ENCODE results near the gene UNC119. TPM values are rescaled to one million over a fixed set of nuclear protein-coding genes. Genes with fewer than 3 reads are reported as not detected.

UNC119 gene
- total and polyA plus RNA-seq, 9 donors: 14.4 to 27.3 (median 19.3) TPM

- H3K27ac ChIP-seq: no peak overlapping the region
- no peak for DNase-seq
- H3K27me3 ChIP-seq: no peaks in the 10 kb centered on the region
- 61 to 79% (median 68%) methylated on average over 9 of the region's 9 CpGs for WGBS, 3 donors
- TF ChIP-seq EP300 (IDR thresholded peaks at IDR 0.05): no peak
- TF ChIP-seq POLR2A (IDR thresholded peaks at IDR 0.05): no peak
- no peak for TF ChIP-seq CTCF (IDR thresholded peaks at IDR 0.05)
- intact Hi-C loops (cut with DNase I): no loop called here
- no peaks in the 10 kb centered on the region for H3K9me3 ChIP-seq
- H3K36me3 ChIP-seq: no peaks in the 10 kb centered on the region
- no peak overlapping the region for H3K4me3 ChIP-seq
- no peaks in the 10 kb centered on the region for H3K4me1 ChIP-seq (ENCODE audit: insufficient read depth)
These were observed 24.0 kb downstream of the UNC119 start for GRCh38 chr17:28528327-28529012.

- intact Hi-C loops (cut with DNase I): no loop called here
- Histone ChIP-seq H3K27ac (no peak overlapping the region), H3K9me3 (no peaks in the 10 kb centered on the region), H3K27me3 (no peaks in the 10 kb centered on the region), H3K4me1 (ENCODE audit: insufficient read depth) (no peaks in the 10 kb centered on the region), H3K4me3 (no peak overlapping the region), H3K36me3 (no peaks in the 10 kb centered on the region)
- no peak for DNase-seq
- WGBS, 3 donors: 83 to 90% (median 86%) methylated on average over 2 of the region's 2 CpGs
- no peak for TF ChIP-seq POLR2A (IDR thresholded peaks at IDR 0.05)
- TF ChIP-seq EP300 (IDR thresholded peaks at IDR 0.05): no peak
- TF ChIP-seq CTCF (IDR thresholded peaks at IDR 0.05): no peak
These were observed 24.6 kb downstream of the UNC119 start for GRCh38 chr17:28527859-28528258.

- H3K9me3 ChIP-seq: no peaks in the 10 kb centered on the region
- no peaks in the 10 kb centered on the region for H3K36me3 ChIP-seq
- no peak overlapping the region for H3K27ac ChIP-seq
- no peak for DNase-seq
- H3K4me1 ChIP-seq (ENCODE audit: insufficient read depth): no peaks in the 10 kb centered on the region
- 88 to 95% (median 95%) methylated on average over 2 of the region's 2 CpGs for WGBS, 3 donors
- H3K4me3 ChIP-seq: no peak overlapping the region
- intact Hi-C loops (cut with DNase I): no loop called here
- no peak for TF ChIP-seq POLR2A (IDR thresholded peaks at IDR 0.05)
- TF ChIP-seq EP300 (IDR thresholded peaks at IDR 0.05): no peak
- no peak for TF ChIP-seq CTCF (IDR thresholded peaks at IDR 0.05)
- no peaks in the 10 kb centered on the region for H3K27me3 ChIP-seq
These were observed 25.2 kb downstream of the UNC119 start for GRCh38 chr17:28527181-28527681.

- Histone ChIP-seq H3K27ac (no peak overlapping the region), H3K4me1 (ENCODE audit: insufficient read depth) (no peaks in the 10 kb centered on the region), H3K4me3 (no peak overlapping the region), H3K9me3 (no peaks in the 10 kb centered on the region), H3K36me3 (no peaks in the 10 kb centered on the region), H3K27me3 (no peaks in the 10 kb centered on the region)
- DNase-seq: no peak
- intact Hi-C loops (cut with DNase I): no loop called here
- WGBS, 3 donors: 67 to 78% (median 76%) methylated on average over 6 to 8 of the region's 8 CpGs
- no peak for TF ChIP-seq POLR2A (IDR thresholded peaks at IDR 0.05)
- no peak for TF ChIP-seq EP300 (IDR thresholded peaks at IDR 0.05)
- no peak for TF ChIP-seq CTCF (IDR thresholded peaks at IDR 0.05)
These were observed 26.0 kb downstream of the UNC119 start for GRCh38 chr17:28526381-28526780.
